ENCODE measurements around the gene IRGQ. TPM values are rescaled to one million over a fixed set of nuclear protein-coding genes. Genes with fewer than 3 reads are reported as not detected.
A peak's percentile ranks its signal among the peaks of the same experiment; 100 is the strongest.
"Not testable (repeated sequence)": the region's sequence is repeated elsewhere in the genome, so short reads cannot be mapped to it uniquely, and the experiment has no call there.

Gene IRGQ
- total RNA-seq, 2 experiments from 2014 or later = 12.4 to 13.9 TPM

DNA sequence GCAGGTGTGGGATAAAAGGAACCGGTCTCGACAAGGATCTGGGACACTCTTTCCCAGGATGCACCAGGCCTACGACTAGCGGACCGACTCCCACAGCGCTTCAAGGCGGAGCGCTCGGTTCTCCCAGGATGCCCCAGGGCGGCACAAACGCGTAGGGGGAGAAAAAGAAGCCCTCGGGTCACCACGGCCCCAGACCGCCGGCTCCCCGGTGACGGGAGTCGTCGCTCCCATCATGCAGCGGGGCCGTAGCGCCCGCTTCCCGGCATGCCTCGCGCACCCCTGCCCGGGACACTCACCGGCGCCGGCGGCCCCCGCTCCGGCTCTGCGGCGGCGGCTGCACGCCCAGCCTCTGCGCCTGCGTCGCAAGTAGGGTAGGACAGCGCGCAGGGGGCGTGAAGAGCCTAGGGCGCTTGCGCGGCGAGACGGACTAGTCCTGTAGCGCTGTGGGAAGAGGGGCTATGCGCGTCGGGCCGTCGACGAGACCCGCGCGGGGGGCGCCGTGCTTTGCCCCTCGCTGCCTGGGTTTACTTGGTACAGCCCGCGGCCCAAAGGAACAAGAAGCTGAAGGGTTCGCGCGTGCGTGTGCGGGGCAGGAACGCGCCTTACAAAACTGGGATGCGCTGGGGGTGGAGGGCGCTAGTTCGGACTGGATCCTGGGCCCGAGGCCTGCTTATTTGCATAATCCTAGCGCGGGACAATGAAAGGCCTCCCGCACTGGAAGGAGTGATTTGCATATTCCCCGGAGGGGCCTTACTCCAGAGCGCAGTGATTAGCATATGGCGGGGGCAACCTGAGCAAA, 23.5 kb upstream of the IRGQ start, which contains the start of gene ZNF428:
TSS of gene ZNF428 (minus strand) at position 368 of the 799 bp plus-strand sequence. CDS start 5,325 bp downstream, outside the sequence.
- no peaks in the 10 kb centered on the region for H3K27me3 Mint-ChIP-seq
- POLR2A ChIA-PET = interaction anchor here (1.4 kb wide), 1 partner anchor 23 kb away, joined by 6 read pairs; the partner anchor contains the start of genes IRGQ and ZNF576
- H3K4me3 Mint-ChIP-seq = peak within 1 kb of the TSS; percentile 93

DNA sequence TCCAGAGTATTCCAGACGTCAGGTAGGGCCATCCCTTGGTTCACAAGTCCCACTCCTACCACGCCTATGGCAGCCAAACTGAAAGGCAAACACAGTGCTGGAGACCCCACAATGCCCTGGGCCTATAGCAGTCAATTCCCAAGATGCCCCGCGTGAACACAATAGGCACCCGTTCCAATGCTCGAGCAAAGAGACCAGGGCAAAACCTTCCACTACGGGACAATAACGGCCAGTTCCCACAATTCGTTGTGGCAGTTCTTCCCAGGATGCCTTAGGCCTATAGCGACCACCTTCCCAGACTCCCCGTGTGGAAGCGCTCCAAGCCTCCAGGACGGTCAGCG, 23.0 kb upstream of the IRGQ start:
- no peak for DNase-seq
- Mint-ChIP-seq H3K9me3 (no peaks in the 10 kb centered on the region), H3K27me3 (no peaks in the 10 kb centered on the region), H3K4me1 (peaks cover 14% of the 10 kb centered on the region), H3K4me3 (peak overlapping the region; percentile 93), H3K27ac (peak overlapping the region; percentile 97), H3K36me3 (peaks cover 2% of the 10 kb centered on the region)
- peak; percentile 55 for ATAC-seq (ENCODE audit: low read depth)
- POLR2A ChIA-PET = interaction anchor here (1.0 to 1.4 kb wide), 2 partner anchors 23 kb away, joined by 6 to 9 read pairs; partner anchors contain the start of genes IRGQ and ZNF576

More for the DNA sequence above, 23.5 kb upstream of the IRGQ start, which contains the start of gene ZNF428:
- peak; percentile 89 for DNase-seq
- peak; percentile 84 for ATAC-seq (ENCODE audit: low read depth)
- Mint-ChIP-seq H3K36me3 (peaks cover 2% of the 10 kb centered on the region), H3K4me1 (peaks cover 14% of the 10 kb centered on the region), H3K9me3 (no peaks in the 10 kb centered on the region), H3K27ac (peak within 1 kb of the TSS; percentile 97)

DNA sequence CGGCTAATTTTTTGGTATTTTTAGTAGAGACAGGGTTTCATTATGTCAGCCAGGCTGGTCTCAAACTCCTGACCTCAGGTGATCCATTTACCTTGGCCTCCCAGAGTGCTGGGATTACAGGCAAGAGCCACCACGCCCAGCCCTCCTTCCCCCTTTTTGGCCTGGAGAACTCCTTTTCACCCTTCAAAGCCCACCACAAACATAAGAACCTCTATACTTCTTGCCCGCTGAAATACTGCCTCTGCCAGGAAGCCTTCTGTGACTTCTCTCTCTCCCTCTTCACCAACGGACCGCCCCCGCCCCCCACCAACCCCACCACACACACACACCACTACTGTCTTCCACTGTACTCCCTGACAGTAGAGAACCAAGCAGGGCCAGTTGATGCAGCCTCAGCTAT, 21.0 kb upstream of the IRGQ start:
- DNase-seq (no peak), ATAC-seq (ENCODE audit: low read depth) (no peak)
- Mint-ChIP-seq H3K27ac (no peak overlapping the region), H3K4me3 (no peak overlapping the region), H3K9me3 (no peaks in the 10 kb centered on the region), H3K27me3 (no peaks in the 10 kb centered on the region), H3K4me1 (peaks cover 14% of the 10 kb centered on the region), H3K36me3 (peaks cover 7% of the 10 kb centered on the region)
- POLR2A ChIA-PET = no interaction called here

DNA sequence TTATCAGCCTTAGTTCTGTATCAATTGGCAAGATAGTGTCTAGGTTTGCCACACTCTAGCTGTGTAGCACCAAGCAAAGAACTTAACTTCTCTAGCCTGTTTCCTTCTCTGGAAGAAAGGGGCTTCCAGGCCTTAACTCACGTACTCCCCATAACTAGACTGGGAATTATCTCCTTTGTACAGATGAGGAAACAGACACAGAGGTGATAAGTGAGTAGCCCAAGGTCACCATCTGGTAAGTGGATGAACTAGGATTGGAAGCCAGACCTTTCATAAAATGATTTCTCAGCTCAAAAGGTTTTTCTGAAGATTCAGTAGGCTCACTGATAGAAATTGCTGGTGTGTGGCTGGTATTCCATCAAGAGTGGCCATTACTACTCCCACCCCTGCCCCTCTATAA, 20.4 kb upstream of the IRGQ start:
- Mint-ChIP-seq H3K4me3 (no peak overlapping the region), H3K27ac (peak overlapping the region; percentile 13), H3K9me3 (no peaks in the 10 kb centered on the region), H3K27me3 (no peaks in the 10 kb centered on the region), H3K36me3 (peaks cover 9% of the 10 kb centered on the region), H3K4me1 (peaks cover 12% of the 10 kb centered on the region)
- POLR2A ChIA-PET = no interaction called here
- ATAC-seq (ENCODE audit: low read depth) (no peak), DNase-seq (no peak)

DNA sequence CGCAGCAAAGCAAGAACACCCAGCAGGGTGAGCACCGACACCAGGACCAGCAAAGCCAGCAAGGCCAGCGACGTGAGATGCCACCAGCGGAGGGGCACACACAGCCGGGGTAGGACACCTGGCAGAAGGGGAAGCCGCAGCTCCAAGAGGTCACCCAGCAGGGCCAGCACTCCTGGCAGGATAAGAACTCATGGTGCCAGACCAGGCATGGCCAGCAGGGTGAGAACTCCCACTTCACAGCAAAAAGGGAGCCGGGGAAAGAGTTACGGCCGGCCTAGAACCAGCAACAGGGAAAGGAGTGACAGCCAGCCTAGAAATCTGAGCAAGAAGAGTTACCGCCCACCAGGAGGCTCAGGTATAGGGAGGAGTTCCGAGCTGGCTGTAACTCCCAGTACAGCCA, 16.4 kb upstream of the IRGQ start:
- H3K27ac Mint-ChIP-seq = no peak overlapping the region
- H3K9me3 Mint-ChIP-seq = no peaks in the 10 kb centered on the region
- H3K4me1 Mint-ChIP-seq = peaks cover 4% of the 10 kb centered on the region
- DNase-seq (no peak), ATAC-seq (ENCODE audit: low read depth) (no peak)
- H3K36me3 Mint-ChIP-seq = peaks cover 6% of the 10 kb centered on the region
- POLR2A ChIA-PET = no interaction called here
- H3K27me3 Mint-ChIP-seq = no peaks in the 10 kb centered on the region
- no peak overlapping the region for H3K4me3 Mint-ChIP-seq

DNA sequence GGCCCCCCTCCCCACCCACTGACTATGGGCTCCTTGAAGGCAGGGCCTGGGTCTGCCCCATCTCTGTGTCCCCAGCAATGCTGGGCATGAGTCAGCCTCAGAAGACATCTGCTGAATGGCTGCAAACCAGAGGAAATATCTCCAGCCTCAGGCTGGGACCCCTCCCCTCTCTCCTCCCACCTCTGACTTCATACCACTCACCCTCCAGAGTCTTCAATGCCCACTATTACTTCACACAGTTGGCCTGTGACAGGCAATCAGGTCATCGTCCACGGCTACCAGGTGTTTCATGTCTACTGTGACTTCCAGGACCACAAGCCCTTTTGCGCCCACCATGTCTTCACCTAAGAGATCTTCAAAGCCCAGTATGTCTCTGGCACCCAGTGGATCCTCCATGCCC, 15.9 kb upstream of the IRGQ start, which contains the start of gene SRRM5:
TSS of gene SRRM5 (plus strand) at position 301 of the 400 bp plus-strand sequence. CDS start at position 335, 34 bp downstream.
- POLR2A ChIA-PET = no interaction called here

DNA sequence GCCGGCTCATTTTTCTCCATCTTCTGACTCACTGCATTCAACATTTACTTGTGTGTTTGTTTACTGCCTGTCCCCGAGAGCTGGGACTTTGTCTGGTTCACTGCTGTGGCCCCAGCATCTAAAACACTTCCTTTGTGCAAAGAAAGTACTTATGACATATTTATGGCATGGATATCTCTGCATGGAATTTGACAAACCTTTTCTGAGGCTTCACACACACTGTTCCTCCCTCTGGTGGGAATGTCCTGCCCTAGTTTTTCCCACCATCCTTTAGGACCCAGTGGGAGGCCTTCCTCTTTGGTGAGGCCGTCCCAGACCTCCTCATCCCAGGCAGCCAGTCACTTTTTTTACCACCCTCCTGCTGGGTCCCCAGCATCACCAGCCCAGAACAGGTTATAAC, 14.6 kb upstream of the IRGQ start:
- Mint-ChIP-seq H3K27ac (peak overlapping the region; percentile 31), H3K4me1 (peaks cover 4% of the 10 kb centered on the region), H3K36me3 (peaks cover 6% of the 10 kb centered on the region), H3K9me3 (no peaks in the 10 kb centered on the region), H3K27me3 (no peaks in the 10 kb centered on the region), H3K4me3 (no peak overlapping the region)
- POLR2A ChIA-PET = no interaction called here
- DNase-seq (no peak), ATAC-seq (ENCODE audit: low read depth) (no peak)

More for the DNA sequence above, 15.9 kb upstream of the IRGQ start, which contains the start of gene SRRM5:
- peaks cover 7% of the 10 kb centered on the region for H3K4me1 Mint-ChIP-seq
- no peak within 1 kb of the TSS for H3K4me3 Mint-ChIP-seq
- H3K27ac Mint-ChIP-seq = no peak within 1 kb of the TSS
- DNase-seq = no peak
- H3K9me3 Mint-ChIP-seq = no peaks in the 10 kb centered on the region
- H3K36me3 Mint-ChIP-seq = peaks cover 6% of the 10 kb centered on the region
- no peaks in the 10 kb centered on the region for H3K27me3 Mint-ChIP-seq
- ATAC-seq (ENCODE audit: low read depth) = no peak

DNA sequence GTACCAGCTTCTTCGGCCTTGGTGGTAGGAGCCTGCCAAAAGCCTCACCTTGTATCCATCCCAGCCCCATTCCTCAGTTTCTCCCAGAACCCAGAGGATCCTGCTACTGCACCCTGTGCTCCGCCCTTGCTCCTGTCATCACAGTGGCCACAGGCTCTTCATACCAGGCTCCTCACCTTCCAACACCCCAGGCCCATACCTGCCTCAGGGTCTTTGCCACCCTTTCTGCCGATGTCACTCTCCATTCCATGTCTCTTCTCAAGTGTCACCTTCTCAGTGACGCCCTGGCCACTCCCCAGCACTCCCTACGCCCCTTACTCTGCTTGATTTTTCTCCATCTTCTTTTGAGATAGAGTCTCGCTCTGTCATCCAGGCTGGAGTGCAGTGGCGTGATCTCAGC, 13.9 kb upstream of the IRGQ start:
- Mint-ChIP-seq H3K4me3 (no peak overlapping the region), H3K9me3 (no peaks in the 10 kb centered on the region), H3K36me3 (peaks cover 6% of the 10 kb centered on the region), H3K27me3 (no peaks in the 10 kb centered on the region), H3K27ac (no peak overlapping the region), H3K4me1 (peaks cover 4% of the 10 kb centered on the region)
- ATAC-seq (ENCODE audit: low read depth) = no peak
- no peak for DNase-seq
- POLR2A ChIA-PET = interaction anchor here (0.6 to 0.7 kb wide), 2 partner anchors 18 to 24 kb away, joined by 3 to 6 read pairs; no protein-coding TSS in a partner anchor

DNA sequence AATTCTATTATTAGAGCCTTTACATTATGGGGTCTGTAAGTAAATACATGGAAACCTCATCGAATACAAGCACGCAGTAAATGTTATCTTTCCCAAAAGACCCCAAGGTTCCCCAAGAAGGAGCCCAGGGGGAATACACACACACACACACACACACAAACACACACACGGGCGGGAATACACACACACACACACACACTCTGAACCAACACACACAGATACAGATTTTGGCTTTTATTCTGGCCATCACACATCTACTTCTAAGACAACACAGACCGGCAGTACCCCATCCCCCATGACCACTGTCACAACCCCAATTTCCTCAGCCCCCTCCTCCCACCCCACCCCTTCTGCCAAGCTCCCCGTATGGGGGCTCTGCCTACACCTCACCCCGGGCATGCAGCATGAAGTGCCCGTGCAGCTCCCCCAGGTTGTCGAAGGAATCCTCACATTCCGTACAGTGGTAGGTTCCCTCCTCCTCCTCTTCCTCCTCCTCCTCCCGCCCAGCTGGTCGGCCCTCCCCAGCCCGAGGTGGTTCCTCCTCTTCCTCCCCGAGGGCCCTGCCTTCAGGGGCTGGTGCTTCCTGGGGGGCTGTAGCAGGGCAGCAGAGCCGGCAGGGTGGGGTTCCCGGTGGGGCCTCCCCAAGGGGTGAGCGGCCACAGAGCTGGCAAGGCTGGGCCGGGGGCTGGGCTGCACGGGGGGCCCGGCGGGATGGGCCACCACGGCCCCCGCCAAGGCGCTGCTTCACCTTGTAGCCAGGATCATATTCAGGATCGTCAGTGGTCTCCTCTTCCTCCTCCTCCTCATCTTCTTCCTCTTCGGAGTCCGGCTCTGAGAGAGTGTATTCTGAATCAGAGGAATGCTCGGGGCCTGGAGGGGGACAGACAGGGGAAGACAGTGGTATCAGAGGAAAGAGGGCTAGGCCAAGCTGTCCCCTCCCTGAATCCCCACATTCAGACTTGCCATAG, 11.6 kb upstream of the IRGQ start:
- DNase-seq (no peak), ATAC-seq (ENCODE audit: low read depth) (peak; percentile 36)
- H3K27me3 Mint-ChIP-seq = no peaks in the 10 kb centered on the region
- peaks cover 4% of the 10 kb centered on the region for H3K4me1 Mint-ChIP-seq
- H3K27ac Mint-ChIP-seq = peak overlapping the region; percentile 76
- POLR2A ChIA-PET = no interaction called here
- H3K9me3 Mint-ChIP-seq = no peaks in the 10 kb centered on the region
- peaks cover 4% of the 10 kb centered on the region for H3K36me3 Mint-ChIP-seq
- peak overlapping the region; percentile 53 for H3K4me3 Mint-ChIP-seq

DNA sequence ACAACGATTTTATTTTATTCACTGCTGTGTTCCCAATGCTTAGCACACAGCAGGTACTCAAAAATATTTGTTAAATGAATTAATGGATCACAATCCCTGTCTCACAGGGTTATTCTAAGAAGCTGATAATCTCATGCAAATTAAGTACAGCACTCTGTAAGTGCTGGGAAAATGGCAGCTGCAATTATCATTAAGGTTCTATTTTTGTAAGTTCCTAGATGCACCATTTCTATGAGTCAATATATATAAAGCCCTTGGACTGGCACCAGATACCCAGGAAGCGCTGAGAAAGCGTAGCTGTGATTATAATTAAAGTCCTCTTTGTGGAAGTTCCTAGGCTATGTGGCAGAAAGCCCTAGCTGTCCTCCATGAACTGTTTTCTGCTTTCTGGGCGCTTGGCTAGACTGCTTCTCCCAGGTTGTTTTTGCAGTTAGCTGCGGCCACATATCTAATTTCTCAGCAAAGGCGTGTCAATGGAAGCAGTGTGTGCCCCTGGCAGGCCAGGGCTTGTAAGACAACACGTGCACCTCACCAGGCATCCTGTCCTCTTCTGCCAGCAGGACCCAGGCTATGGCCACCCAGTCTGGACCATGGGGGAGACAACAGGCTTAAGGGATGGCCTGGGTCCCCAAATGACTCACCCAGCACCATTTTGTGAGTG, 10.8 kb upstream of the IRGQ start:
- H3K27ac Mint-ChIP-seq = peak overlapping the region; percentile 11
- POLR2A ChIA-PET = no interaction called here
- peaks cover 4% of the 10 kb centered on the region for H3K4me1 Mint-ChIP-seq
- DNase-seq (no peak), ATAC-seq (ENCODE audit: low read depth) (no peak)
- H3K36me3 Mint-ChIP-seq = no peaks in the 10 kb centered on the region
- H3K4me3 Mint-ChIP-seq = peak overlapping the region; percentile 53
- H3K9me3 Mint-ChIP-seq = no peaks in the 10 kb centered on the region
- no peaks in the 10 kb centered on the region for H3K27me3 Mint-ChIP-seq

DNA sequence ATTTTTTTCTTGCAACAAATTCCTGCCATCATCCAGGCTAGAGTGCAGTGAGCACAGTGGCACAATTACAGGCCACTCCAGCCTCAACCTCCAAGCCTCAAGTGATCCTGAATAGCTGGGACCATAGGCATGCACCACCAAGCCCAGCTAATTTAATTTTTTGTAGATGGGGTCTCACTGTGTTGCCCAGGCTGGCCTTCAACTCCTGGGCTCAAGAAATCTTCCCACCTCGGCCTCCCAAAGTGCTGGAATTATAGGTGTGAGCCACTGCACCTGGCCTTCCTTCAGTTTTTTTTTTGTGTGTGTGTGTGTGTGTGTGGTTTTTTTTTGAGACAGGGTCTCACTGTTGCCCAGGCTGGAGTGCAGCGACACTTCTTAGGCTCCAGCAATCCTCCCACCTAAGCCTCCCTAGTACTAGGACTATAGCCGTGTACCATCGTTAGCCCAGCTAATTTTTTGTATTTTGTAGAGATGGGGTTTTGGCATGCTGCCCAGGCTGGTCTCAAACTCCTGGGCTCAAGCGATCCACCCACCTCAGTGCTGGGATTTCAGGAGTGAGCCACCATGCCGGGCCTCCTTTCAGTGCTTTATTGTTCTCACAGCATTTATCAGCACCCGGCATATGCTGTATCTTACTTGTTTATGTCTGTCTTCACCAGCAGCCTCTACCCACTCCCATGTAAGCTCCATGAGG, 10.1 kb upstream of the IRGQ start:
- DNase-seq = no peak
- Mint-ChIP-seq H3K27me3 (no peaks in the 10 kb centered on the region), H3K36me3 (no peaks in the 10 kb centered on the region), H3K9me3 (no peaks in the 10 kb centered on the region), H3K27ac (no peak overlapping the region), H3K4me3 (no peak overlapping the region), H3K4me1 (peaks cover 4% of the 10 kb centered on the region)
- POLR2A ChIA-PET = interaction anchor here (0.6 kb wide), 1 partner anchor 147 kb away, joined by 6 read pairs; no protein-coding TSS in a partner anchor
- no peak for ATAC-seq (ENCODE audit: low read depth)

DNA sequence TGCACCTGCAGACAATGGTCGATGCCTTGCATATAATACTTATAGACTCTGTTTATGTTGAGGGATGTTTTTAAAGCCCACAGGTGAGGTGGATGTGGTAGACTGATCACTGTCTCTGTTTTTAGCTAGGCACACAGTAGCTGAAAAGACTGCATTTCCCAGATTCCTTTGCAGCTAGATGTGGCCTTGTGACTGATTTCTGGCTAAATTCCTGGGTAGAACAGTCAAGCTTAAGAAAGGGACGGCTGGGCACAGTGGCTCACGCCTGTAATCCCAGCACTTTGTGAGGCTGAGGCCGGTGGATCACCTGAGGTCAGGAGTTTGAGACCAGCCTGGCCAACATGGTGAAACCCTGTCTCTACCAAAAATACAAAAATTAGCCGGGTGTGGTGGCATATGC, 4.4 kb upstream of the IRGQ start:
- H3K4me3 Mint-ChIP-seq; H3K36me3 Mint-ChIP-seq; H3K9me3 Mint-ChIP-seq; POLR2A ChIA-PET; DNase-seq; H3K27me3 Mint-ChIP-seq; H3K27ac Mint-ChIP-seq; ATAC-seq (ENCODE audit: low read depth): not testable (repeated sequence)
- H3K4me1 Mint-ChIP-seq = peaks cover 25% of the 10 kb centered on the region
